Suppressor macrophage treated with lipopolysaccharide for 1 hour (primary cell): ENCODE results near the gene ANKFN1.

Source experiments
- DNase-seq, 3 donors: peaks; one replicate each; pipeline ENCODE4 v3.0.0-alpha.2; 2020 to 2022

ANKFN1 gene, protein sequence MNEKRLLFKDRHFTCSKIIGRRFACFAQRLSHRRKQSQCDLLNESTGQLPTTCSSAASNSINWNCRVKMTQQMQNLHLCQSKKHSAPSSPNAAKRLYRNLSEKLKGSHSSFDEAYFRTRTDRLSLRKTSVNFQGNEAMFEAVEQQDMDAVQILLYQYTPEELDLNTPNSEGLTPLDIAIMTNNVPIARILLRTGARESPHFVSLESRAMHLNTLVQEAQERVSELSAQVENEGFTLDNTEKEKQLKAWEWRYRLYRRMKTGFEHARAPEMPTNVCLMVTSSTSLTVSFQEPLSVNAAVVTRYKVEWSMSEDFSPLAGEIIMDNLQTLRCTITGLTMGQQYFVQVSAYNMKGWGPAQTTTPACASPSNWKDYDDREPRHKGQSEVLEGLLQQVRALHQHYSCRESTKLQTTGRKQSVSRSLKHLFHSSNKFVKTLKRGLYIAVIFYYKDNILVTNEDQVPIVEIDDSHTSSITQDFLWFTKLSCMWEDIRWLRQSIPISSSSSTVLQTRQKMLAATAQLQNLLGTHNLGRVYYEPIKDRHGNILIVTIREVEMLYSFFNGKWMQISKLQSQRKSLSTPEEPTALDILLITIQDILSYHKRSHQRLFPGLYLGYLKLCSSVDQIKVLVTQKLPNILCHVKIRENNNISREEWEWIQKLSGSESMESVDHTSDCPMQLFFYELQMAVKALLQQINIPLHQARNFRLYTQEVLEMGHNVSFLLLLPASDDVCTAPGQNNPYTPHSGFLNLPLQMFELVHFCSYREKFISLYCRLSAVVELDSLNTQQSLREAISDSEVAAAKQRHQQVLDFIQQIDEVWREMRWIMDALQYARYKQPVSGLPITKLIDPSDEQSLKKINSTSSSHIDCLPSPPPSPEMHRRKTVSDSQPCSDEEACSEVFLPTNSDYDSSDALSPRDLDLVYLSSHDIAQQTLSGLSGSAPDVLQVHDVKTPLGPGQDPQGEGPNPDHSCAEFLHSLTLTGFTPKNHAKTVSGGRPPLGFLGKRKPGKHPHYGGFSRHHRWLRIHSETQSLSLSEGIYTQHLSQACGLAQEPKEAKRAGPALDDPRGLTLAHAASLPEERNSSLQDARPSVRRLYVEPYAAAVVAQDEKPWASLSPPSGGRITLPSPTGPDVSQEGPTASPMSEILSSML

DNA sequence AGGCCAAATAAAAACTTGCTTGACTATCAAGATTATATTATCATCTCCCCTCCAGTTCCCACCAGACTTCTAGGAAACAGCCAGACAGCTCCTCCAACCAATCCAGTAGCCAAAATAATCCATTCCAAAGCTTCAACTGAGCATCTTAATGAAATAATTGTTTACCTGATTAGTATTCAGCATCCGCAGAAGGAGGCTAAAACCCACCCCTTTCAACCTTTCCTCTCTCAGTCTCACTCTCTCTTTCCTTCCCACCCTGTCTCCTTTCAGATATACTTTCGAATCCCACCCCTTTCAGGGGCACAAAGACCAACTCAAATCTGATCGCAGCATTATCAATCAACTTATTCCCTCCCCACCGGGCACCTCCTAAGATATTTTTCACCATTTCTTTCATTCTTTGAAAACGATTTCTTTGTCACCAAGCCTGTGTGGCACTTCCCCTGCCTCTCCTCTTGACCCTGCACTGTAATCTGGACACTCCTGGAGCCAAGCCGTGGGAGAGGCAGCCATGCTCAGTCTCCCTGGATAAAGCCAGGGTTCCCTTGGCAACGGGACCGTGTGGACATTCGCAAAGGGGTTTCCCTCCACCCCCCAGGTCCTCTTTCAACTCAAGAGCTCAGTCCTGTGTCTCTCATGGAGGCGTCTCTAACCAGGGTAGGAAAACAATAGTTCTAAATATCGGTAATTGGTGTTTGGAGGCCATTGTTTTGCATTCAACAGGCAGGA is at the start of gene ANKFN1:
ANKFN1 (plus strand) TSS at position 602 of the 729 bp plus-strand sequence. CDS start 59,193 bp downstream, outside the sequence.
- DNase-seq: no peak

DNA sequence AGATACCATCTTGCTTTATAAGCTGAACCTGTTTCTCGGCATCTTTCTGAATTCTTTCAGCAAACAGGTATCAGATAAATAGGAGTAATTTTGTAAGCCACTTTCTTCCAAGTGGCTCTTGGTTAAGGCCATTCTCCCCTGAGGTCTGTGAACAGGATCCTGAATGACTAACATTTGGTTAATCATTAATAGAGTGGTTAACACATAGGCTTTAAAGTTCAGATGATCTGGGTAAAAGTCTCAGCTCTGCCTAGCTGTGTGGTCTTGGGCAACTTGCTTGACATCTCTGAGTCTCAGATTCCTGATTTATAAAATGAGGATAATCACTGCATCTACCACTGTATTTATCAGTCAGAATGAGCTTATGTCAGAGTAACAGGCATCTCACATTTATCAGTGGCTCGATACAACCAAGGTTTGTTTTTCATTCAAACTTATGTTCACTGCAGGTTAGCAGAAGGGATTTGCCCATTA is 44.4 kb upstream of the ANKFN1 start:
- no peak for DNase-seq

DNA sequence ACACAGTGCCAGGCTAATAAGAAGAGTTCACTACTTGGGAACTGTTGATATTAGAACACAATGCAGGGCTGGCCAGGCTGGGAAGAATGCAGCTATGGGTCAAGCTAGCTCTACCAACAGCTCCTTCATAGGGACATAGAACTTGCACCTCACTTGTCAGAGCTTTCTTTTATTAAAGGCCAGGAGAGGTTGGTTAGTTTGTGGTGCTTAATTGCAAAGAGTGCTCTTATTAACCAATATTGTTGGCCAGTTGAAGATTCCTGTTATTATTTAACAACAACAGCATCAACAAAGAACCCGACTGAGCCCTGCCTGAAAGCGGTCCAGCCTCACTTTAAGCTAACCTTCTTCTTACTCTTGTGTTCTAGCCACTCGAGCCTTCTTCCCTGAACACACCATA is 43.4 kb upstream of the ANKFN1 start:
- DNase-seq: no peak

DNA sequence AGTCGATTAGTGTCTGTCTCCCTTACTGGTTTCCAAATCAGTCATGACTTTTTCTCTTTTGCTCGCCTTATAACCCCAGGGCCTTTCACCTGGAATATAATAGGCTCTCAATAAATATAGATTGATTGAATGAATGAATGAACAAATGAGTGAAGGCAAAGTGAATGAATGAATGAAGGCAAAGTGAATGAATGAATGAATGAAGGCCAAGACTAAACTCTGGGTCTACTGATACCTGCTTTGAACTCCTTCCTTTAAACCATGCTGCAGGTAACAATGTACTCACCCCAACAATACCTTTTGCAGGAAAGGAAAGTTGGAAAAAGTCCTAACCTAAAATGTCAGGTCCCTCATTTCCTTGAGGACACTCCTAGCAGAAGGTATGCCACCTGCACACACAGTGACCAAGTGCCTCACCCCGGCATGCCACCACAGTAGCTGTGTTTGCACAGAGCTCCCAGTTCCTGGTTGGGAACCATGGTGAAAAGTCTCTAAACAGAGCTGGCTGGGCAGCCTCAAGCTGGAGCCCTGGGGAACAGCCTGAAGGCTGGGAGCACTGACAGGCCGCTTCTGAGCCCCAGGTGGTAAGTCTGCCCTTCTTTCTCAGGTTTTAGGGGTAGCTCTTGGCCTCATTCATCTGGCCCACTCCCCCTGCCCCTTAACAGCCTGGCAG is 42.7 kb upstream of the ANKFN1 start:
- DNase-seq: no peak

DNA sequence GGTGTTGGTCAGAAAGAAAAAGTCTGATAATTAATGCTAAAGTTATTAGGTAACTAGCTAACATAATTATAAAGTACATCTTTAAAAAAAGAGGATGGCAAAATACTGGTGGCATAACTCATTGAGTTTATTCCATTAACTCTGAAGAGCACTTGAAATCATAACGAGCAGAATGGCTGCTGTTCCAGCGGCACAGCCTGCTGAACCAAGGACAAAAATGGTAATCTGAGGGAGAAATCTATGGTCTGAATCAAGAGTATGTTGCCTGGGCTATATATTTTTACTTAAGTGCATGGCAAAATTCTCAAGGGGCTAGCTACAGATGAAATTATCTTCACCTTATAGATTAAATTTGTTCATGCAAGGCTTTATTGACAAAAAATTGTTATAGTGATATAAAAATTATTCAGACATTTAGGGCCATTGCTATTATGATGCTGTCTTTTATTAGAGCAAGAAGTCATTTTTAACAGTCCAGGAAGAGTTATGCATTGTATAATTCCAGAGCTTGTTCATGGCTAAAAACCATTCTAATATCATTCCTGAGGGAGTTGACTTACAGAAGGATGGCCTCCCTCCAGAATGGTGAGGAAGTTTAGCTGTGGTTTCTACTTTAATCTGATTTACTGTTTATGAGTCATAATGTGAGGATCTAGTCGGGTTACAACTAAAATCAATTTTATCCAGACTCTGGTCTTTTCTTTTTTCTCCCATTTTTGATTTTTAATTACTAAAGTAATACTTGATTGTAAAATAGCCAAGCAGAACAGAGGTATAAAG is 41.4 kb upstream of the ANKFN1 start:
- DNase-seq: no peak

DNA sequence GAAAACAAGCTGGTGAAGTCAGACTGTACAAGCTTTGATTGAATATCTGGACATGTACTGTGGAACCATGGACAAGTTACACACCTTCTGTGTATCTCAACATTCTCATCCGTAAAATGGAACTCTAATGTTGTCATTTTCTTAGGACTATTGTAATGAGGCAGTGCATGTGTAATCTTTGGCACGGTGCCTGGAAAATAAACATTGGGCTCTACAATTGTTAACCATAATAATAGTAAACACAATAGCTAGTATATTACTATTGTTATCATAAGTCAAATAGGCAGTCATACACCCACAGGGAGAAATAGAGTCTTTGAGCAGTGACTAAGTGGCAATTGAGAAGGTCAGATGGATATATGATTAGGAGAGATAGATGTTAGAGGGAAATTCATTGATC is 39.8 kb upstream of the ANKFN1 start:
- DNase-seq: no peak

DNA sequence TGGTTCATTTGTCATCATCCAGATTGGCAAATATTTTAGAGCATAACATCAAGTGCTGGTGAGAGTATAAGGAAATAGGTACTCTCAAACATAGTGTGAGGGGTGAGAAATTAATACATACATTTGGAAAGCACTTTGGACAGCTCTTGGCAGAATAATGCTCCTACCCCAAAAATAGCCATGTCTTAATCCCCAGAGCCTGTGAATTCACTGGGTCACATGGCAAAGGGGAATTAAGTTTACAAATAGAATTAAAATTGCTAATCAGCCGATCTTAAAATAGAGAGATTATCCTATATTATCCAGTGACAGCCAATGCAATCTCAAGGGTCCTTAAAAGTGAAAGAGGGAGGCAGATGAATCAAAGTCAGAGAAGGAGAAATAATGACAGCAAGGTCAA is 38.8 kb upstream of the ANKFN1 start:
- DNase-seq: no peak

DNA sequence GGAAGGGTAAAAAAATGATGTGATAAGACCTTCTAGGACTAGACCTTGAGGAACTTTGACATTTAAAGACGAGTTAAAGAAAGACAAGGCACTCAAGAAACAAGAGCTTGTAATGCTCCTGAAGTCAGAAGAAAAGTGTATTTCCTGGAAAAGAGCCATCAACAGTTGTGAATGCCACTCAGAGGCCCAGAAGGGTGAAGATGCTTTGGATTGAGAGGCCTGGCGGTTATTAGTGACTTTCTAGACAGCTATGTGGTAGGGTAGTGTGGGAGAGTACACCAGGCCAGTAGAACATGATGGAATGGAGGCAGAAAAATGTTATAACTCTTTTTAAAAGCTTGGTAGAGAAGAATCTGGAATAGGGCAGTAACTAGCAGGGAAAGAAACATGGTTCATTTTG is 34.1 kb upstream of the ANKFN1 start:
- DNase-seq: no peak

DNA sequence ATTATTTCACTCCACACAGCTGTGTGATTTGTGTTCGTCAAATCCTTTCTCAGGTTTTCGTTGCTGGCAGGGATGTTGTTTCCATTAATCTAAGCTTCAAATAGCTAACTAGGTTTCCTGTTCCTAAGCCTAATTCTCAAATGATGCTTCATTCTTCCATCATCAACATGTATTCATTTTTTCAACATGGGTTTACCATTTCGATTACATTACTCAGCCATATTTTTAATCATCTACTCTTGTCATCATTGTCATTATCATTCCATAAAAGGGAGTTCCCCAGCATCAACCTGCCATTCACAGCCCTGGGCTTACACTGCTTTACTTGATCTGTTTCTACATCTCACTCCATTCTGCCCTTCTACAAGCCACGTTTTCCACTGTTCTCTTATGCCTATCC is 33.3 kb upstream of the ANKFN1 start:
- DNase-seq: no peak

DNA sequence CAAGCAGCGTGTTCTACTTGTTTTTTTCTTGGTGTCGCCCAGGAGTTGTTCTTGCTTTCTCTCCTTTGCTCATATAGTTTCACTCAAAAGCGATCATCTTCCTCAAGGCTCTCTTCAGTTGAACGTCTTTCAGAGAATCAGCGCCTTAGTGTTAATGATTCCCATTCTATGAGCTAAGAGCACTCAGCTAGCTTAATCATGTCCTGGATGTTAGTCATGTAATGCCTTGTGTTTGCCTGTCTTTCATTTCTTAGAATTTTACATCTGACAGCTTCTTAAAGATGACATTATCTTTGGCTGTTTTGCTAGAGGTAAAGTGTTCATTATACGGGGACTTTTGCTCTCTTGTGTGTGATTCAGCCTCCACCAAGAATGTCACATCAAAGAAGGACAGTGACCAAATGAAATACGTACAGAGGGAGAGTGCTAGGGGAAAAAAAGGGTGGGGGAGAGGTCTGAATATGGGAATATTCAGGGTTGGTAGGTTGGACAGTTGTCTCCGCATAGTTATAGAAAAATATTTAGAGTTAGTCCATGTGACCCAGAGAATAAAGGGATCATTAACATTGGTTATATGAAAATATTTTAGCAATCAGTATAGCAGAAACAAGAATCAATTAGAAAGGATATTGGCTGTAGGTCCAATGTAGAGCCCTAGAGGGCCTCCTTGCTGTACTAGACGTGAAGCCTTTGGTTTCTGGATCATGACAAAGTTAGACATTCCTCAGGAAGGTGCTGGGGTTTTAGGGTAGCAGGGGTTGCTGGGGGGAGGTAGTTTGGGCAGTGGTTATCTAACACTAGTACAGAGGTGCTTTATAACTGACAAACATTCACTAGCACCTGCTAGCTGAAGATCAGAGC is 31.9 kb upstream of the ANKFN1 start:
- peak in 2 of 3 donors; percentile 5 to 9 for DNase-seq

DNA sequence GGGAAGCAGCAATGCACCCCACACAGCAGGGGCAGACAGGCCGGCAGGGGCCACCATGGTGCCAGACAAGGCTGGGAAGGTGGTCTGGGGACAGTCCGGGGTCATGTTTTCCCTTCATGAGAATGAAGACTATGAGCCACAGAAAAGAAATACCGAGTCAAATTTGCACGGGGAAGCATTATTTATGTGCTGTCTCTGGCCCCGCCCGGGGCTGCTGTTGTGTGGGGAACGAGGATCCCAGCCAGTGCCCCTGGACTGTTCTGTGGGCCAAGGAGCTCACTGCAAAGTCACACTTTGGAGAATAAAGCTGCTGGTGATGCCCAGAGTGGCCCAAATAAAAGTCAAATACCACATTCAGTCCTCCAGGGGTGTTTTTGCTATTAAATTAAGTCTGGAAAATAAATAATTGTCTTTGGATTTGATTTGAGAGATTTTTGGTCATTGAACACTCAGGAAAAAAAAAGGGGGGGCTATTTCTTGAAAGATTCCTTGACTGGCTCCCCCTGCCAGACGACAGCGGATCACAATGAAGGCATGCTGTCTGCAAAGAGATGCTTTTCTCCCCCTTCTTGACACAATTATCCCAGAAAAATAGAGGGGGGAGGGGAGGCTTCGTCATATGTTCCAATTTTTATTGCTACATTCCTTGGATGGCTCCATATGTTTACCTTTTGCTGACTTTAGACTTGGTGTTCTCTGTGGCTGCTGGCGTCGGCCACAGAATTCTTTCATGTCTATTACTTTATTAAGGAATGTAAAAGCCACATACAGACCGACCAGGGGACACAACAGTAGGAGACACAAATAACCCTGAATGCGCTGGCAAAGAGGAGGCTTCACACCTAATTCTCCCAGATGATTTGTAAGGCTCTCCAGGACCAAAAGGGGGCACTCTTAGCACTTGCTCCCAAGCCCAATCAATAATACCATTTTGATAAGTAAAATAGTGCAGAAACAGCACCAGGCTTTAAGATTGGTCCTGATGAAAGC is 27.1 kb upstream of the ANKFN1 start:
- peak; percentile 41 to 63 (median 60) for DNase-seq

DNA sequence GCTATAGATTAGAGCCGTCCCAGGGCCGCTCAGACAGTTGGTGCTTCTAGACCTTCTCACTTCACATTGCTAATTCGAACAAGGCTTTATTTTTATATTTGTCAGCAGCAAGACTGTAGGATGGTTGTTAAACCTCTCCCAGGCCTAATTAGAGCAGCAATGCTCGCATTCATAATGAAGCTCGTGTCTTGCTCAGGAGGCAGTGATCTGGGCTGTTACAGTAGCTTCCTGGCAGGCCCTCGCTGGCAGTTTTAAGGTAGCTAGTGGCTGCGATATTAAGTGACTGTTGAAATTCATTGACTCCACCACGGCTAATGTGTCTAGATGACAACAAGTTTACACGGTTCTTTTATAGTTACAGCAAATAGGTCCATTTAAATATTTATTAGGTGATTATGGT is 23.2 kb upstream of the ANKFN1 start:
- no peak for DNase-seq

DNA sequence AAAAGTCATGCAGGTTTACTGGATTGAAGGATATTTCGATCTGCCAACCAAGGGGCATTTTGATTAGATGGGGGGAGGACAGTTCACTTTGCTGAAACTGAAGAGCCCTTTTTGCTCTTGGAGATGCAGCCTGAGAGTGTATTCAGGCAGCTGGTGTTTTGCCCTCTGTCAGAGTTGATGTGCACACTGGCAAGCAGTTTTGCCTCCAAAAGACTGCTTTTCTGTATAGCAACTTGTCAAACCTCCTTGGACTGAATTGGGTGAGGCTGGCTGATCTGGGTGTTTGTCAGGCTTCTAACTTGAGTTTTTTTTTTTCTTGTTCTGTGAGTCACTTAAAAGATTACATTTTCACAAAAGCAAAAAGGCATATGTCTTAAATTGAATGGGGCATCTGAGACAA is 22.6 kb upstream of the ANKFN1 start:
- no peak for DNase-seq

DNA sequence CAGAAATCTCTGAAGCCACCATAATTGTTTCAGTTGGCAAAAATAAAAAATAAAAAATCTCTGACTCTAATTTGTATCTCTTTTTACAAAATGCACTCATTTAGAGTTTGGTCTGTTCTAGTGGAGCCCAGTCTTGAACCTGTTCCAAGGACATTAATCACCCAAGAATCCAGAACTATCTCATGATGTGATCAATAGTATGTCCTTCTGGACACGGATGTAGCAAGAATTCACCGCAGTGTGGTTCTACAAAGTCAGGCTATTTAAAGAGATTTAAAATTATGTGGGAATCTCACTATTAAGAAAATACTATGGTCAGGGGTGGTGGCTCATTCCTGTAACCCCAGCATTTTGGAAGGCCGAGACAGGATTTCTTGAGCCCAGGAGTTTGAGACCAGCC is 21.8 kb upstream of the ANKFN1 start:
- DNase-seq: no peak

DNA sequence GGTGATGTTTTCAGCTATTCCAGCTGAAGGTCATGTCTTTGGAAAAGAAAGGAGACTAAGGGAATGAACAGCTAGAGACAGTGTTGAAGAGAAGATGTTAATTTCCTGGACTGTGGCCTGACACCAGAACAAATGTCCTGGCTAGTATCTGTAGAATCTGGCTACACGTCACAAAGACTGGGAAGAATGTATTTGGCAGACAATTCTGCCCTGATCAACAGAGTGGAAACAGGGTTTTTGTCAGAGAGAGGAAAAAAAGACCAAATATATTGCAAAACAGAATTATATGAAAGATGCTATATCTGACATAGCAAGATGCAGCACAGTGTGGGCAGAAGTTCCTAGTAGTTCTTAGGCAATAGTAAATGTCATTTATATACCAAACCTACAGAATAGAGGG is 17.0 kb upstream of the ANKFN1 start:
- peak in 2 of 3 donors; percentile 16 to 20 for DNase-seq

DNA sequence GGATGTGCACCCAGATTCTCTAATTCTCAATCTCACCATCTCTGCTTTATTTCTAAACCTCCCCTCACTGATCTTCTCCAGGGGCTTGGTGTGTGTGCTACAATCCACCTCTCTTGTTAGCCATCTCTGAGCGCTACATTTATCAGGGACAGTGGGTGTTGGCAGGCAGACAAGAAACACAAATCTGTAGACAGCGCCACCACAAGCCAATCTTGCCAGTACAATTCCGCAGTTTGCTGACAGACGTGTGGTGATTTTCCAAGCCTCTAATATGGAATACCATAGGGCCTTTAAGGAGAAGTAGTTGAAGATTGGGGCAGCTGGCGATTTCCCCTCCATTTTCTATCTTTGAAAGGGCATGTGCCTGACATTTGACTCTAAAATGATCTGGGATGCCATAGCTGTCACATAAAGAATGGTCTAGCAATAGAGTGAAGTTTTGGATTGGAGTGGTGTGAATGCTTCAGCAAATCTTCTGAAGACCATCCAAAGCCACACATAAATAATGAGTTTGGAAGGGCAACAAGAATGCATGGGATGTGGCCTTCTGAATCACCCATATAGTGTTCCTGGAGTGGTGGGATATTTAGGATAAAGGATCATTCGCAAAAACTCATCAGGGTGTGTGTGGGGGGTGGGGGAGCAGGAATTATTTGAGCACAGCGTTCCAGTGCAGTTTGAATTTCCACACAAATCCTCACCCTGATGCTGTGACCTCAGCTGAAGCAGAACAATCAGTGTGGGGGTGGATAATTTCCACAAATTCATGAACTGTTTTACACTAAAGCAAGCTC is 12.0 kb upstream of the ANKFN1 start:
- DNase-seq: no peak

DNA sequence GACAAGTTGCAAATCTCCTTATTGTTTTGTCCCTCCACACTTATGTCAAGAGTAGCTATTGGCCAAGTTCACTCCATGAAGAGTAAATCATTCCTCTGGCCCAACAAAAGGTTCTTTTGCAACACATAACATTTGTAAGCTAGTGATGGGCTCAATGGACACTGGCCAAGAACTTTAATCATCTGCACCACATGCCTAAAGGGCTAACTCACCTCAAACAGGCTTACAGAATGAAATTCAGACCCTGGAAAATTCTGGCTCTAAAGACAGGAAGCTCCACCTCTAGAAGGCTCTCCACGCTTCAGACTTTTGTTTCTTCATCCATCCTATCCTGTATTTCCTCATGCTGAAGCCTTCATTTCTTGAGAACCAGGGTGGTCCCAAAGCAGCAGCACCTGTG is 10.9 kb upstream of the ANKFN1 start:
- DNase-seq: no peak

DNA sequence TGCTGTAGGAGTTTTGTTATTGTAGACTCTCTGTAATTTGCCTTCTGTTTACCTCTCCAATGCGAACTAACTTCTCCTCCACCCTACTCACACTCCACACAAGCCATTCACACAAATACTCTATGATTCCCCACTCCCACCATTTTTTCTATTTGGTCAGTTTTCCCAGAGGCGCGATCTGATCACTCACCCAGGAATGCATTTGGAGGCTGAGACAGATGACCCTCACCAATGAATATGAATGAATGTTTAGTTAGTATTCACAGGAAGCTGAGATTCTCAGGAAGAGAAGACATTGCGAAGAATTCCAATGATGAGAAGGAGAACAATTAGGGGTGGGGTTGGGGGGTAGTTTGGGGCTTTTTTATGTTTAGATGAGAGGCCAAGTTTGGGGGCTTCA is 10.5 kb upstream of the ANKFN1 start:
- DNase-seq: no peak
